HS-5 (cell line): Measurements from ENCODE around the gene PSMB8.

Source experiments
- DNase-seq: peaks from one replicate; pipeline ENCODE4 v3.0.0-alpha.2; 2012; ENCODE audit warnings: low read depth

The PSMB8 gene

GRCh38 chr6:32792901-32793435, 50.9 kb downstream of the PSMB8 start:
- DNase-seq = no peak
